Pancreas (tissue), 10 donors: ENCODE results near the gene NXF1. TPM values are rescaled to one million over a fixed set of nuclear protein-coding genes. Genes with fewer than 3 reads are reported as not detected.

ENCODE experiments used
- ATAC-seq, 4 donors: fragments of 200-7000 bp; cut with Tn5 transposase; one replicate each; pipeline versions ENCODE4 v1.8.0 to v1.9.1; 2020; ENCODE audit warnings: mild to moderate bottlenecking in 4 of 4, moderate library complexity in 4 of 4
- DNase-seq, 6 donors: peaks; one replicate each; pipeline ENCODE4 v3.0.0-alpha.2; 2020
- FAIRE-seq: peaks from 2 replicates; lab custom pipeline; 2012; peaks lifted over from hg19 to GRCh38; lab: Jason Lieb, UNC
- H3K27ac ChIP-seq, 4 donors: fragments of 200-600 bp; sonication (generic); 1 replicate in 3 of 4; 2 replicates in 1 of 4; pipeline versions ENCODE4 v1.5.0 to v1.8.0; 2020
- H3K27me3 ChIP-seq, 4 donors: fragments of 200-600 bp; one replicate each; pipeline ENCODE4 v1.8.0; 2021
- H3K36me3 ChIP-seq, 3 donors: fragments of 200-600 bp; sonication (generic) in 1 of 3; one replicate each; pipeline versions ENCODE4 v1.5.0 to v1.8.0; 2020 to 2021
- H3K4me1 ChIP-seq, 3 donors: fragments of 200-600 bp; one replicate each; pipeline ENCODE4 v1.8.0; 2021
- H3K4me3 ChIP-seq, 4 donors: fragments of 200-600 bp; sonication (generic) in 2 of 4; one replicate each; pipeline versions ENCODE4 v1.5.0 to v1.8.0; 2020 to 2021
- H3K9me3 ChIP-seq, 4 donors: fragments of 200-600 bp; one replicate each; pipeline ENCODE4 v1.8.0; 2021
- CTCF ChIP-seq, 4 donors: fragments of 200-600 bp; sonication (generic) in 3 of 4; IDR thresholded peaks; one replicate each; pipeline versions ENCODE4 v1.5.0 to v1.8.0; 2021; ENCODE audit warnings: antibody characterized with exemption in 4 of 4
- WGBS, 2 donors: extraction: QIAGEN DNeasy Blood & Tissue Kit; methylation state at CpG; one replicate each; pipeline ENCODE4 v1.1.7; 2013; 5-methylcytosine and 5-hydroxymethylcytosine counted together
- intact Hi-C, 3 donors: fragments of 100-400 bp; cut with DNase I; formaldehyde crosslinking; loops; one replicate each; pipeline versions ENCODE4 v1.11.1 to v1.14.2; 2022
- polyA plus RNA-seq, 2 donors: library from polyadenylated mRNA; stranded (reverse); fragments of 200-250 nt; gene quantifications; one replicate each; pipeline ENCODE4 v1.2.3, GENCODE V29; 2013
- total RNA-seq, 6 donors: library from RNA; stranded (reverse); fragmentation: NEBNext Ultra II Directional in 4 of 6; extraction: Animal tissue kit (Norgen Biotek cat#: 25700) in 4 of 6; gene quantifications; one replicate each; pipeline versions ENCODE4 v1.2.1 to v1.2.4, GENCODE V29; 2021 to 2023
- donor health status: healthy with polysubstance abuse.
- donor health status: DM: no; HTN: no; CAD: no; lungs with moderate emphysema.
- donor health status: DM: no; HTN: no; CAD: no.
- donor health status: control.
- donor health status: control.
- donor health status: Bipolar disorder and iron deficiency.
- donor health status: DM: yes; HTN: yes; CAD: no.
- donor health status: DM: no; HTN: no; CAD: no.
- donor health status: DM: no; HTN: no; CAD: no.
- donor health status: DM: yes; HTN: yes; CAD: no.

The NXF1 gene
- total and polyA plus RNA-seq, 8 donors = 20.9 to 294 (median 32.5) TPM

- Histone ChIP-seq H3K4me1 (peaks cover 0 to 19% (median 0%) of the 10 kb centered on the region in 3 donors), H3K36me3 (peaks cover 10 to 26% (median 22%) of the 10 kb centered on the region in 3 donors), H3K27me3 (no peaks in the 10 kb centered on the region), H3K27ac (peak overlapping the region; percentile 55 to 89 (median 73)), H3K9me3 (no peaks in the 10 kb centered on the region), H3K4me3 (peak overlapping the region; percentile 73 to 94 (median 86))
- FAIRE-seq (no peak), DNase-seq (no peak), ATAC-seq (peak; percentile 0 to 5 (median 2))
- no peak for TF ChIP-seq CTCF (IDR thresholded peaks at IDR 0.05)
- intact Hi-C loops = no loop called here
- WGBS, 2 donors = 3 to 4% methylated on average over 14 of the region's 14 CpGs
Measured at GRCh38 chr11:62804310-62805075, 747 bp downstream of the NXF1 start.

- Histone ChIP-seq H3K4me1 (peaks cover 0 to 15% (median 0%) of the 10 kb centered on the region in 3 donors), H3K27me3 (no peaks in the 10 kb centered on the region), H3K9me3 (no peaks in the 10 kb centered on the region), H3K36me3 (peaks cover 10 to 61% (median 39%) of the 10 kb centered on the region in 3 donors), H3K4me3 (no peak overlapping the region), H3K27ac (no peak overlapping the region)
- FAIRE-seq = no peak
- no peak for DNase-seq
- no peak for TF ChIP-seq CTCF (IDR thresholded peaks at IDR 0.05)
- ATAC-seq = no peak
- WGBS, 2 donors = 84 to 87% methylated on average over 4 of the region's 4 CpGs
- intact Hi-C loops = no loop called here
Measured at GRCh38 chr11:62801071-62801470, 4.2 kb downstream of the NXF1 start.

GRCh38 chr11:62799486-62799885 is 5.8 kb downstream of the NXF1 start:
- intact Hi-C loops = no loop called here
- Histone ChIP-seq H3K4me1 (peaks cover 0 to 14% (median 0%) of the 10 kb centered on the region in 3 donors), H3K27ac (no peak overlapping the region), H3K27me3 (no peaks in the 10 kb centered on the region), H3K4me3 (no peak overlapping the region), H3K9me3 (no peaks in the 10 kb centered on the region), H3K36me3 (peaks cover 10 to 74% (median 50%) of the 10 kb centered on the region in 3 donors)
- no peak for TF ChIP-seq CTCF (IDR thresholded peaks at IDR 0.05)
- ATAC-seq (no peak), FAIRE-seq (no peak), DNase-seq (peak in 1 of 6 donors; percentile 71)
- 92 to 96% methylated on average over 10 of the region's 10 CpGs for WGBS, 2 donors

- FAIRE-seq (no peak), DNase-seq (peak in 1 of 6 donors; percentile 12), ATAC-seq (no peak)
- WGBS, 2 donors = 82 to 84% methylated on average over 7 of the region's 7 CpGs
- intact Hi-C loops = no loop called here
- Histone ChIP-seq H3K36me3 (peaks cover 10 to 73% (median 45%) of the 10 kb centered on the region in 3 donors), H3K27me3 (no peaks in the 10 kb centered on the region), H3K9me3 (no peaks in the 10 kb centered on the region), H3K4me3 (no peak overlapping the region), H3K4me1 (peaks cover 3 to 7% (median 6%) of the 10 kb centered on the region in 3 donors), H3K27ac (no peak overlapping the region)
- no peak for TF ChIP-seq CTCF (IDR thresholded peaks at IDR 0.05)
Measured at GRCh38 chr11:62796281-62796680, 9.0 kb downstream of the NXF1 start.
